ENCODE data around the gene HDDC3.

- TF ChIP-seq, protein P1, sequence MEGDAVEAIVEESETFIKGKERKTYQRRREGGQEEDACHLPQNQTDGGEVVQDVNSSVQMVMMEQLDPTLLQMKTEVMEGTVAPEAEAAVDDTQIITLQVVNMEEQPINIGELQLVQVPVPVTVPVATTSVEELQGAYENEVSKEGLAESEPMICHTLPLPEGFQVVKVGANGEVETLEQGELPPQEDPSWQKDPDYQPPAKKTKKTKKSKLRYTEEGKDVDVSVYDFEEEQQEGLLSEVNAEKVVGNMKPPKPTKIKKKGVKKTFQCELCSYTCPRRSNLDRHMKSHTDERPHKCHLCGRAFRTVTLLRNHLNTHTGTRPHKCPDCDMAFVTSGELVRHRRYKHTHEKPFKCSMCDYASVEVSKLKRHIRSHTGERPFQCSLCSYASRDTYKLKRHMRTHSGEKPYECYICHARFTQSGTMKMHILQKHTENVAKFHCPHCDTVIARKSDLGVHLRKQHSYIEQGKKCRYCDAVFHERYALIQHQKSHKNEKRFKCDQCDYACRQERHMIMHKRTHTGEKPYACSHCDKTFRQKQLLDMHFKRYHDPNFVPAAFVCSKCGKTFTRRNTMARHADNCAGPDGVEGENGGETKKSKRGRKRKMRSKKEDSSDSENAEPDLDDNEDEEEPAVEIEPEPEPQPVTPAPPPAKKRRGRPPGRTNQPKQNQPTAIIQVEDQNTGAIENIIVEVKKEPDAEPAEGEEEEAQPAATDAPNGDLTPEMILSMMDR (IDR thresholded peaks at IDR 0.05), result no peak
- TF ChIP-seq POLR2A (IDR thresholded peaks at IDR 0.05; ENCODE audit: low read depth), result no peak
- peak; percentile 74 to 78 for TF ChIP-seq POLR2AphosphoS5 (IDR thresholded peaks at IDR 0.05)
- TF ChIP-seq EP300 (IDR thresholded peaks at IDR 0.05), result no peak
These were observed 2.8 kb upstream of the HDDC3 start, which contains the start of gene UNC45A for GRCh38 chr15:90934949-90935751.

All from esophagus muscularis mucosa (tissue), 4 donors.